ENCODE measurements around the gene MAMLD1. TPM values are rescaled to one million over a fixed set of nuclear protein-coding genes. Genes with fewer than 3 reads are reported as not detected.
A peak's percentile ranks its signal among the peaks of the same experiment; 100 is the strongest.

The MAMLD1 gene
- total RNA-seq, 1 donor from 2014 or later = 12.9 TPM

- peaks cover 53% of the 10 kb centered on the region for H3K36me3 Mint-ChIP-seq (ENCODE audit: low read depth)
- H3K27ac Mint-ChIP-seq = peak overlapping the region; percentile 77
- peak overlapping the region; percentile 33 for H3K4me3 Mint-ChIP-seq (ENCODE audit: low read depth)
- DNase-seq (ENCODE audit: low spot score) = no peak
- H3K4me1 Mint-ChIP-seq (ENCODE audit: low read depth) = peaks cover 45% of the 10 kb centered on the region
- H3K27me3 Mint-ChIP-seq (ENCODE audit: low read depth) = no peaks in the 10 kb centered on the region
- intact Hi-C loops (cut with micrococcal nuclease) = loop anchor here (5.0 to 10.0 kb wide), 2 partner anchors 160 to 917 kb away; partner anchors contain the start of gene VMA21
- H3K9me3 Mint-ChIP-seq = no peaks in the 10 kb centered on the region
These were observed 114.3 kb downstream of the MAMLD1 start for GRCh38 chrX:150477371-150477770.

DNA sequence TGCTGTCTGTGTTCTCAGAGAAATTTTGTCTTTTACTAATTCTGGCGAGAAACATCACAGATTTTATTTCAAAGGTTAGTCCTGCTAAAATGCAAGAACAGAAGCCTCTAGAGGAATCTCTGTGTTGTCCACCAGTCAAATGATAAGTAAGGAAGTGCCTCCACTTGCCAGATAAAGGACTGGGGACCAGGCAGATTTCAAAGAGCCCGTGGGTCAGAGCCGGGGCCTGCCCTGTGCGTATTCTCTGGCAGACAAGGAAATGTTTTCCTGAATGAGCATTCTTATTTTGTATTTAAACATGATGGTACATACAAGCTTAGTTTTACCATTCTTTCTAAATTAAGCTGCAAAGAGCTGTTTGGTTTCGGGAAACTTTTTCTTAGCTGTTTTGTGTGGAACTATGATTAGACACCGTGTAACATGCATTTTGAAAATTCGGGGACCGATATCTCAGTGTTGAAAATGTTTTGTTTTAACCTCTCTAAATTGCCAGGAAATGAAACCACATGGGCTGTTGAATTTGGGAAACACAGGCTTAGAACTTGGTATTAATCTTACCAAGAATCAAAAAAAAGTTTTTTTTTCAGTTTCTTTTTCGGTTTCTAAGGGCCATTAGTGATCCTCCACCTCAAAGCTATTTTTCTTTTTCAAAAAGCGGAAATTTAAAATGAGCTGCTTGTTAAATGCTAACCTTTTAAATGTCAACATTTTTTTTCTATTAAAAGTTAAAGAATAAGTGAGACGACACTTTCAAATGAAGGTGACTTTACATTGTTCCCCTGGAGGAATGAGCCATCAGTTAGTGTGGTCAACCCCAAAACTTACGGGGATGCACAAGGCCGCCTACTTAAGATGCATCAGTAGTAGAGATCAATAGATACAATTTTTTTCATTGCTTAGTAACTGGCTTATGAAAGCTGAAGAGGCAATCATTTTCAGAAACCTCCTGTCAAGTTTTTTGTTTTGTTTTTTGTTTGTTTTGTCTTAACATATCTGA is 115.7 kb downstream of the MAMLD1 start:
- Mint-ChIP-seq H3K9me3 (no peaks in the 10 kb centered on the region), H3K4me1 (ENCODE audit: low read depth) (peaks cover 56% of the 10 kb centered on the region), H3K27ac (peak overlapping the region; percentile 93), H3K4me3 (ENCODE audit: low read depth) (peak overlapping the region; percentile 67), H3K27me3 (ENCODE audit: low read depth) (no peaks in the 10 kb centered on the region), H3K36me3 (ENCODE audit: low read depth) (peaks cover 48% of the 10 kb centered on the region)
- intact Hi-C loops (cut with micrococcal nuclease) = loop anchor here (1.0 to 10.0 kb wide), 4 partner anchors 96 to 916 kb away; partner anchors contain the start of gene VMA21
- DNase-seq (ENCODE audit: low spot score) = peak; percentile 14

DNA sequence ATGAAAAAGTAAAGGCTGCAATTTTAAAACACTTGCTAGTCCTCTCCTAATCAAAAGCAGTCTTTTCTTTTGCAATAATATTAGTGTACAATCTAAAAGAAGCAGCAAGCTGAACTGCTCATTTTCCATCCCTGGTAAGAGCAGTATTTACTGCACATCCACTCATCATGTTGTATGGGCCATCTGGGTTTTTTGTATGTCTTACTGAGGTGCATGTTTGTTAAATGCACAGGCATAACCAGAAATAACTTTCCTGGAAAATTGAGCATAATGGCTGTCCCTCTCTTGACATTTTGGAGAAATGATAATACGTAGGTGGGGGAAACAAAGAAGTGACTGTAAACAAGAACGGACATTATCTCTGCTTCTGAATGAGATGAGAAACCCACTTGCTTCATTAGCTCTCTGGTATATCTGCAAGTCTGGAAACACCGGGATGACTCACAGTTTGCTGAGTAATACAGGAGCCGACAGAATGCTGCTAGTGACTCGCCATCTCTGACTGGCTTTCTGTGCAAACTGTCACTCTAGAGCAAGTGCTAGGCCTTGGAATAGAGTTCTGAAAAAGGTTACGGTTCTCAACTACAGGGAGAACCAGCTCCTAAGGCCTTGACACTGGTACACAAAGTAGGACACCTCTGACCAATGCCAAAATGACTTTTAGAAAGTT is 119.6 kb downstream of the MAMLD1 start:
- peak; percentile 30 for DNase-seq (ENCODE audit: low spot score)
- no peaks in the 10 kb centered on the region for H3K27me3 Mint-ChIP-seq (ENCODE audit: low read depth)
- intact Hi-C loops (cut with micrococcal nuclease) = loop anchor here (1.0 to 5.0 kb wide), 3 partner anchors 93 to 280 kb away; no protein-coding TSS in a partner anchor
- H3K27ac Mint-ChIP-seq = peak overlapping the region; percentile 99
- no peaks in the 10 kb centered on the region for H3K9me3 Mint-ChIP-seq
- H3K4me3 Mint-ChIP-seq (ENCODE audit: low read depth) = peak overlapping the region; percentile 75
- H3K4me1 Mint-ChIP-seq (ENCODE audit: low read depth) = peaks cover 55% of the 10 kb centered on the region
- peaks cover 46% of the 10 kb centered on the region for H3K36me3 Mint-ChIP-seq (ENCODE audit: low read depth)

DNA sequence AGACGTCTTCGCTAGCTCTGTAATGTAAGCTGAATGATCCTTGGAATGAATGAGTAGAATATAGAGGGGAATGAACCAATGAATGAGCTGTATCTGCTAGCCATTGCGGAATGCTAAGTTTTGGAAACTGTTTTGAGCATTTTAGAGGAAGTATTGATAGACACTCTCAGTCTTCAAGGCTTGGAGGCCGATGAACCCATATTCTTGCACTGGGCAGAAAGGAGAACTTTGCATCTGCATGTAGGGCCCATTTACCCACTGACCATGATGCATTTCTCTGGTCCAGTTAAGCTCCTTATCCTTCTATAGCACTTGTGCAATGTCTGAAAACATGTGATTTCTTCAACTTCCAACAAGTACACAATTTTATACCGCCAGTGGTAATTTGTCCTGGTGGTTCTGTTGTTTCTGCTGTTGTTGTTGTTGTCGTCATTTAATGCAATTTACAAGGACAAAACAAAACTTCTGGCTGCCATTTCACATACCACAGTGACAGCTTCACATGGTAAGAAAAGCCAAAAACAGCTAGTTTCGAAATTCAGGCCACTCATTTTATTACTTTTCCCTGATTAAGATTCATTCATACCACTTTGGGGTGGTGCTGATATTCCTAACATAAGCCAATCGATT is 120.4 kb downstream of the MAMLD1 start:
- intact Hi-C loops (cut with micrococcal nuclease) = loop anchor here (5.0 kb wide), 2 partner anchors 214 to 281 kb away; no protein-coding TSS in a partner anchor
- no peaks in the 10 kb centered on the region for H3K27me3 Mint-ChIP-seq (ENCODE audit: low read depth)
- peak overlapping the region; percentile 99 for H3K27ac Mint-ChIP-seq
- H3K9me3 Mint-ChIP-seq = no peaks in the 10 kb centered on the region
- peaks cover 48% of the 10 kb centered on the region for H3K4me1 Mint-ChIP-seq (ENCODE audit: low read depth)
- H3K36me3 Mint-ChIP-seq (ENCODE audit: low read depth) = peaks cover 44% of the 10 kb centered on the region
- no peak for DNase-seq (ENCODE audit: low spot score)
- peak overlapping the region; percentile 75 for H3K4me3 Mint-ChIP-seq (ENCODE audit: low read depth)

DNA sequence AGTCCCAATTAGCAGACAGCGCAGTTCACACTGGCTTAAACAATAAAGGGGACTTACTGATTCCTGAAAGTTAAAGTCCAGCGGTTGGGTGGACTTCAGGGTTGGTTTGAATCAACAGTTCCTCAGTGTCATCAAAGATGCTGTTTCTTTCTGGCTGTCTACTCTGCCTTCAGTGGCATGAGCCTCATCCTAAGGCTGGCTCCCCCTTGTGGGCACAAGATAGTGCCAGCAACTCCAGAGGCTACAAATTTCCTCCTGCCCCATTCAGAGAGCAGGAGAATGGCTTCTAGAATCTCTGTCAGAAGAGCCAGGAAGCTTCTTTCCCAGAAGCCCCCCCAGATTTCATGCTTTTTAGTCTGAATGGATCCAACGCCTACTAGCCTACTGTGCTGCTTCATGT is 122.9 kb downstream of the MAMLD1 start:
- Mint-ChIP-seq H3K27me3 (ENCODE audit: low read depth) (no peaks in the 10 kb centered on the region), H3K36me3 (ENCODE audit: low read depth) (peaks cover 49% of the 10 kb centered on the region), H3K4me1 (ENCODE audit: low read depth) (peaks cover 37% of the 10 kb centered on the region), H3K27ac (no peak overlapping the region), H3K4me3 (ENCODE audit: low read depth) (no peak overlapping the region), H3K9me3 (no peaks in the 10 kb centered on the region)
- DNase-seq (ENCODE audit: low spot score) = peak; percentile 42
- intact Hi-C loops (cut with micrococcal nuclease) = no loop called here

- Mint-ChIP-seq H3K27me3 (ENCODE audit: low read depth) (no peaks in the 10 kb centered on the region), H3K9me3 (no peaks in the 10 kb centered on the region), H3K27ac (no peak overlapping the region), H3K4me3 (ENCODE audit: low read depth) (no peak overlapping the region), H3K36me3 (ENCODE audit: low read depth) (peaks cover 38% of the 10 kb centered on the region), H3K4me1 (ENCODE audit: low read depth) (peaks cover 29% of the 10 kb centered on the region)
- intact Hi-C loops (cut with micrococcal nuclease) = no loop called here
- no peak for DNase-seq (ENCODE audit: low spot score)
These were observed 124.4 kb downstream of the MAMLD1 start for GRCh38 chrX:150487369-150488094.

GRCh38 chrX:150489359-150490015 is 126.4 kb downstream of the MAMLD1 start:
- H3K4me3 Mint-ChIP-seq (ENCODE audit: low read depth) = no peak overlapping the region
- peaks cover 29% of the 10 kb centered on the region for H3K36me3 Mint-ChIP-seq (ENCODE audit: low read depth)
- no peaks in the 10 kb centered on the region for H3K27me3 Mint-ChIP-seq (ENCODE audit: low read depth)
- H3K9me3 Mint-ChIP-seq = no peaks in the 10 kb centered on the region
- no peak for DNase-seq (ENCODE audit: low spot score)
- no peak overlapping the region for H3K27ac Mint-ChIP-seq
- peaks cover 15% of the 10 kb centered on the region for H3K4me1 Mint-ChIP-seq (ENCODE audit: low read depth)
- intact Hi-C loops (cut with micrococcal nuclease) = no loop called here

DNA sequence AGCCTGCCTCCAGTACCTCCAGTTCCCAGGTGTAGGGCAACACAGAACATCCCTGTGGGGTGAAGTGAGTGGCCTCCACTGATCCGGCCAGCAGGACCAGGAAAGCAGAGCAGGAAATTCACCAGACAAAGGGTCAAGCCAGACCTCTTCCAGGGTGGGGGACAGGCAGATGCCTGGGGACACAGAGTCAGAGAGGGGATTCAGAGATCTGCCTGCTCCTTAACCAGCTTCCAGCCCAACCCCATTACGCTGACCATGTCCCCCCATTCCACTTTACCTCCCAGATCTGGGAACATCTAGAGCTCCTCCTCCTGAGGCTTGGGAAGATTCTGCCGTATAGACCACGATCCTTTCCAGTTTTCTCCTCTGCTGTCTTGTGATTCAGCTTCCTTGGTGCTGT is 132.4 kb downstream of the MAMLD1 start:
- intact Hi-C loops (cut with micrococcal nuclease) = no loop called here
- Mint-ChIP-seq H3K36me3 (ENCODE audit: low read depth) (peaks cover 5% of the 10 kb centered on the region), H3K27me3 (ENCODE audit: low read depth) (no peaks in the 10 kb centered on the region)

DNA sequence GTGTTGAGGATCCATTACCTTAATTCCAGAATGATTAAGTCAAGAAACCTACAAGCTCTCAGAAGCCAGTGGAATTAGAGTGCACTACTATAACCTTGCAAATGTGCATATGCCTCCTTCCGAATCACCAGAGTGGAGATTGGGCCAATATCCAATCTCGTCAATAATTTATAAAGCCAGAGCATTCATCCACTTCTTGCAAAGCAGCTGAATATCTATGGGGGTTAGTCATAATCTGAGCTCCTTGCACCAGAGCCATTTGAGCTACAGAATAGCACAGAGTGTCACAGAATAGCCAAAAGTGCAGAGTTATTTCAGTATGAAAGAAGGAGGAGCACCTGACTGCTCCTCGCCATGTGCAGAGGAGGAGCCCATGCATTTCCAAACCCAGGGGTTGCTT is 136.1 kb downstream of the MAMLD1 start:
- no peak for DNase-seq (ENCODE audit: low spot score)
- intact Hi-C loops (cut with micrococcal nuclease) = no loop called here
- no peaks in the 10 kb centered on the region for H3K4me1 Mint-ChIP-seq (ENCODE audit: low read depth)
- H3K27ac Mint-ChIP-seq = no peak overlapping the region
- no peaks in the 10 kb centered on the region for H3K27me3 Mint-ChIP-seq (ENCODE audit: low read depth)
- no peaks in the 10 kb centered on the region for H3K9me3 Mint-ChIP-seq
- no peak overlapping the region for H3K4me3 Mint-ChIP-seq (ENCODE audit: low read depth)
- peaks cover 4% of the 10 kb centered on the region for H3K36me3 Mint-ChIP-seq (ENCODE audit: low read depth)

More for the DNA sequence above, 132.4 kb downstream of the MAMLD1 start:
- no peak overlapping the region for H3K4me3 Mint-ChIP-seq (ENCODE audit: low read depth)
- H3K27ac Mint-ChIP-seq = no peak overlapping the region
- H3K9me3 Mint-ChIP-seq = no peaks in the 10 kb centered on the region
- no peak for DNase-seq (ENCODE audit: low spot score)
- H3K4me1 Mint-ChIP-seq (ENCODE audit: low read depth) = no peaks in the 10 kb centered on the region

DNA sequence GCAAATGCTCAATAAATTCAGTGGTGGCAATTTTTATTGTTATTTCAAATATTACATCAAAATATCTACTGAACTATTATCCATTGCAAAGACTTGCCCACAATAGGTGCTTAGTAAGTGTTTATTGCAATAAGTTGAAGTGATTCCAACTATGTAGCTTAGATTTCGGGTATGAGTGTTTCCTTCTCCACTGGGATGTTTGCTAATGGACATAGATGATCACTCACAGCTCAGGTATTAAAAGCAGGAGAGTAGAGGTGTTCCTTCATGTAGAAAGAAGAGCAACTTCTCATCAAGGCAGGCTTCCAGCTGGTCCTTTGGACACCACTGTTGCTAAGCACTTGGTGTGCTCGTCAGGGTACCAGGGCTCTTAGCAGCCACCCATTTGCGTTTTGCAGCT is 139.0 kb downstream of the MAMLD1 start:
- Mint-ChIP-seq H3K4me1 (ENCODE audit: low read depth) (peaks cover 3% of the 10 kb centered on the region), H3K27me3 (ENCODE audit: low read depth) (no peaks in the 10 kb centered on the region), H3K9me3 (no peaks in the 10 kb centered on the region), H3K27ac (no peak overlapping the region), H3K4me3 (ENCODE audit: low read depth) (no peak overlapping the region), H3K36me3 (ENCODE audit: low read depth) (peaks cover 10% of the 10 kb centered on the region)
- intact Hi-C loops (cut with micrococcal nuclease) = no loop called here
- no peak for DNase-seq (ENCODE audit: low spot score)

- H3K4me3 Mint-ChIP-seq (ENCODE audit: low read depth) = no peak overlapping the region
- peaks cover 4% of the 10 kb centered on the region for H3K4me1 Mint-ChIP-seq (ENCODE audit: low read depth)
- H3K9me3 Mint-ChIP-seq = no peaks in the 10 kb centered on the region
- no peak overlapping the region for H3K27ac Mint-ChIP-seq
- intact Hi-C loops (cut with micrococcal nuclease) = no loop called here
- no peaks in the 10 kb centered on the region for H3K27me3 Mint-ChIP-seq (ENCODE audit: low read depth)
- DNase-seq (ENCODE audit: low spot score) = no peak
- peaks cover 10% of the 10 kb centered on the region for H3K36me3 Mint-ChIP-seq (ENCODE audit: low read depth)
These were observed 140.1 kb downstream of the MAMLD1 start for GRCh38 chrX:150502979-150503897.
